H1 (cell line): ENCODE results near the gene POLL. TPM values are rescaled to one million over a fixed set of nuclear protein-coding genes. Genes with fewer than 3 reads are reported as not detected.
"Not testable (repeated sequence)": the region's sequence is repeated elsewhere in the genome, so short reads cannot be mapped to it uniquely, and the experiment has no call there.

Experiments used
- CTCF ChIA-PET: fragments of 300-600 bp; sonication (Branson Sonifier 250); formaldehyde crosslinking; loops from one replicate; lab custom pipeline; 2021; ENCODE audit not compliant: partially characterized antibody; lab: Charles Lee
- POLR2A ChIA-PET: fragments of 300-600 bp; sonication (Branson Sonifier 250); formaldehyde crosslinking; loops from one replicate; lab custom pipeline; 2021; ENCODE audit warnings: inconsistent platforms; ENCODE audit not compliant: partially characterized antibody; lab: Charles Lee
- DNase-seq, 2 experiments: peaks; one replicate each; pipeline versions ENCODE4 v3.0.0 to v3.0.0-alpha.2; 2010 to 2022; ENCODE audit warnings: low spot score in 2 of 2, low read depth in 1 of 2, mixed read lengths in 1 of 2
- FAIRE-seq: peaks from 2 replicates; lab custom pipeline; 2011; peaks lifted over from hg19 to GRCh38; lab: Jason Lieb, UNC
- H2AFZ ChIP-seq: 2 replicates; pipeline ENCODE4 v1.8.1; 2012; ENCODE audit warnings: low read length, inconsistent platforms
- H2AK5ac ChIP-seq: 2 replicates; pipeline ENCODE4 v1.6.1; 2013; ENCODE audit warnings: low read depth, low read length
- H2BK120ac ChIP-seq: replicated peaks from 2 replicates; pipeline ENCODE3; 2013; ENCODE audit warnings: low read depth, low read length, inconsistent platforms
- H2BK12ac ChIP-seq: 2 replicates; pipeline ENCODE4 v1.6.1; 2013; ENCODE audit warnings: low read depth, low read length
- H2BK15ac ChIP-seq: 2 replicates; pipeline ENCODE4 v1.6.1; 2013; ENCODE audit warnings: low read length
- H2BK20ac ChIP-seq: 2 replicates; pipeline ENCODE4 v1.6.1; 2013; ENCODE audit warnings: low read length
- H2BK5ac ChIP-seq: 2 replicates; pipeline ENCODE4 v1.6.1; 2013; ENCODE audit warnings: low read depth, low read length
- H3K14ac ChIP-seq: 2 replicates; pipeline ENCODE4 v1.6.1; 2013; ENCODE audit warnings: inconsistent platforms; ENCODE audit not compliant: insufficient read length
- H3K18ac ChIP-seq: 2 replicates; pipeline ENCODE4 v1.6.1; 2013; ENCODE audit warnings: low read length; ENCODE audit errors: extremely low read depth
- H3K23ac ChIP-seq: 2 replicates; pipeline ENCODE4 v1.6.1; 2013; ENCODE audit warnings: inconsistent platforms; ENCODE audit not compliant: insufficient read length
- H3K23me2 ChIP-seq: 2 replicates; pipeline ENCODE4 v1.6.1; 2013; ENCODE audit warnings: low read depth, low read length
- H3K27ac ChIP-seq: 2 replicates; pipeline ENCODE4 v1.6.1; 2011; ENCODE audit warnings: low read depth, low read length, inconsistent platforms
- H3K27me3 ChIP-seq, 4 experiments: replicated peaks in 1 of 4; 1 replicate in 1 of 4; 2 replicates in 3 of 4; pipeline versions ENCODE4 v1.6.1 to v1.8.1; 2011 to 2013; ENCODE audit warnings: low read length in 3 of 4, mild to moderate bottlenecking in 3 of 4, inconsistent platforms in 2 of 4, mixed read lengths in 2 of 4, moderate library complexity in 1 of 4; ENCODE audit not compliant: control insufficient read depth in 3 of 4, insufficient read depth in 3 of 4; ENCODE audit errors: extremely low read depth in 1 of 4
- H3K36me3 ChIP-seq, 4 experiments: 2 replicates each; pipeline versions ENCODE4 v1.6.1 to v1.8.1; 2011 to 2013; ENCODE audit warnings: mild to moderate bottlenecking in 4 of 4, low read length in 3 of 4, moderate library complexity in 2 of 4, control low read depth in 1 of 4, inconsistent platforms in 1 of 4; ENCODE audit not compliant: insufficient read depth in 4 of 4, control insufficient read depth in 2 of 4
- H3K4ac ChIP-seq: replicated peaks from 2 replicates; pipeline ENCODE3; 2013; ENCODE audit warnings: low read length, low read depth, mixed read lengths, inconsistent platforms; ENCODE audit not compliant: insufficient read length
- H3K4me1 ChIP-seq, 4 experiments: replicated peaks in 1 of 4; 1 replicate in 1 of 4; 2 replicates in 3 of 4; pipeline versions ENCODE4 v1.6.1 to v1.8.1; 2011 to 2013; ENCODE audit warnings: low read length in 3 of 4, inconsistent platforms in 2 of 4, mixed read lengths in 1 of 4; ENCODE audit not compliant: insufficient read depth in 4 of 4, control insufficient read depth in 3 of 4
- H3K4me2 ChIP-seq, 2 experiments: 2 replicates each; pipeline versions ENCODE4 v1.6.1 to v1.8.1; 2011 to 2013; ENCODE audit warnings: low read depth in 2 of 2, low read length in 2 of 2, control low read depth in 1 of 2, inconsistent platforms in 1 of 2, mild to moderate bottlenecking in 1 of 2; ENCODE audit not compliant: insufficient read depth in 1 of 2
- H3K4me3 ChIP-seq, 4 experiments: fragments of 200-600, 300-600 bp in 1 of 4; sonication (generic), shearing (Covaris generic), sonication (Bioruptor Twin) in 1 of 4; 2 replicates each; pipeline versions ENCODE4 v1.5.1 to v1.8.1; 2011 to 2016; ENCODE audit warnings: low read length in 4 of 4, low read depth in 3 of 4, control low read depth in 2 of 4, inconsistent platforms in 2 of 4, mild to moderate bottlenecking in 2 of 4, mixed read lengths in 1 of 4, moderate library complexity in 1 of 4; ENCODE audit not compliant: insufficient read depth in 2 of 4; ENCODE audit errors: extremely low read depth in 1 of 4
- H3K56ac ChIP-seq: replicated peaks from 2 replicates; pipeline ENCODE3; 2013; ENCODE audit warnings: low read depth, mild to moderate bottlenecking, mixed read lengths, low read length, inconsistent platforms; ENCODE audit not compliant: insufficient read length
- H3K79me1 ChIP-seq: 2 replicates; pipeline ENCODE4 v1.6.1; 2013; ENCODE audit warnings: low read depth, low read length, control low read depth
- H3K79me2 ChIP-seq, 2 experiments: 2 replicates each; pipeline versions ENCODE4 v1.6.1 to v1.8.1; 2012 to 2013; ENCODE audit warnings: low read length in 2 of 2, mild to moderate bottlenecking in 2 of 2, inconsistent platforms in 1 of 2; ENCODE audit not compliant: insufficient read depth in 2 of 2, control insufficient read depth in 1 of 2
- H3K9ac ChIP-seq, 4 experiments: replicated peaks in 1 of 4; 1 replicate in 1 of 4; 2 replicates in 3 of 4; pipeline versions ENCODE4 v1.6.1 to v1.8.1; 2011 to 2013; ENCODE audit warnings: low read depth in 3 of 4, low read length in 3 of 4, control low read depth in 2 of 4, mild to moderate bottlenecking in 2 of 4, moderate library complexity in 2 of 4, inconsistent platforms in 1 of 4; ENCODE audit errors: extremely low read depth in 1 of 4
- H3K9me3 ChIP-seq, 2 experiments: 2 replicates each; pipeline versions ENCODE4 v1.6.1 to v1.8.1; 2012 to 2013; ENCODE audit warnings: mild to moderate bottlenecking in 2 of 2, moderate library complexity in 2 of 2, control low read depth in 1 of 2, inconsistent platforms in 1 of 2, low read depth in 1 of 2, low read length in 1 of 2, mixed read lengths in 1 of 2; ENCODE audit not compliant: insufficient read depth in 2 of 2
- H4K20me1 ChIP-seq, 2 experiments: replicated peaks in 1 of 2; 2 replicates each; pipeline versions ENCODE3 to v1.8.1; 2011 to 2013; ENCODE audit warnings: inconsistent platforms in 2 of 2, low read length in 2 of 2, mild to moderate bottlenecking in 1 of 2; ENCODE audit not compliant: insufficient read depth in 2 of 2, control insufficient read depth in 1 of 2
- H4K5ac ChIP-seq: 2 replicates; pipeline ENCODE4 v1.6.1; 2013; ENCODE audit warnings: low read length, low read depth, mixed read lengths, inconsistent platforms; ENCODE audit not compliant: insufficient read length
- H4K8ac ChIP-seq: 2 replicates; pipeline ENCODE4 v1.8.0; 2013; ENCODE audit warnings: mild to moderate bottlenecking, moderate library complexity, low read length, inconsistent platforms; ENCODE audit not compliant: insufficient read depth; ENCODE audit errors: extremely low read depth
- H4K91ac ChIP-seq: replicated peaks from 2 replicates; pipeline ENCODE3; 2013; ENCODE audit warnings: low read length, mixed read lengths, inconsistent platforms; ENCODE audit not compliant: insufficient read length
- WGBS, 2 experiments: shearing (Covaris generic) in 1 of 2; methylation state at CpG; one replicate each; pipeline versions ENCODE4 v1.1.6 to v1.1.7; 2013 to 2015; ENCODE audit warnings: low lambda C conversion rate in 2 of 2, mixed read lengths in 2 of 2, inconsistent platforms in 1 of 2, low coverage in 1 of 2, missing lambda C conversion rate in 1 of 2; ENCODE audit not compliant: insufficient replicate concordance in 2 of 2, insufficient coverage in 1 of 2, insufficient read length in 1 of 2; ENCODE audit errors: extremely low coverage in 1 of 2, missing lambda C conversion rate in 1 of 2; 5-methylcytosine and 5-hydroxymethylcytosine counted together
- polyA plus RNA-seq, 7 experiments: library from polyadenylated mRNA; depleted of rRNA in 3 of 7; stranded (reverse) in 5 of 7; unstranded in 2 of 7; fragments of >200 nt in 5 of 7; fragments of 200-250 nt in 2 of 7; gene quantifications; 1 replicate in 5 of 7; 2 replicates in 1 of 7; 4 replicates in 1 of 7; pipeline versions ENCODE4 v1.2.1 to v1.2.3, GENCODE V29; 2011 to 2013; ENCODE audit warnings: missing spikeins in 2 of 7, mixed read lengths in 2 of 7
- total RNA-seq: library from RNA; stranded (reverse); fragmentation: NEBNext Ultra II Directional; extraction: Animal tissue kit (Norgen Biotek cat#: 25700); gene quantifications from 2 replicates; pipeline ENCODE4 v1.2.1, GENCODE V29; 2021

POLL gene
- total and polyA plus RNA-seq, 2 of the 8 experiments (the other 6 are each of a cell fraction or from before 2014, with no cell fraction given), result 26.1 to 45.9 TPM

- H3K18ac ChIP-seq, H2BK5ac ChIP-seq, POLR2A ChIA-PET, H3K23ac ChIP-seq, H2BK120ac ChIP-seq, H4K91ac ChIP-seq, H3K27ac ChIP-seq, H4K5ac ChIP-seq, H3K4ac ChIP-seq, DNase-seq, H3K79me1 ChIP-seq, H3K9me3 ChIP-seq, H2BK15ac ChIP-seq, H3K14ac ChIP-seq, H2BK20ac ChIP-seq, H2AK5ac ChIP-seq, H3K27me3 ChIP-seq, H3K79me2 ChIP-seq, H3K9ac ChIP-seq, H3K4me1 ChIP-seq, FAIRE-seq, H4K8ac ChIP-seq, H3K56ac ChIP-seq, H3K23me2 ChIP-seq, H4K20me1 ChIP-seq, H3K4me2 ChIP-seq, H3K36me3 ChIP-seq, H2AFZ ChIP-seq, H2BK12ac ChIP-seq, H3K4me3 ChIP-seq: not testable (repeated sequence)
- CTCF ChIA-PET, result interaction anchor here (0.6 to 17.3 kb wide), 6 partner anchors 9 to 562 kb away, joined by 3 to 246 read pairs (median 4); partner anchors contain the start of genes NPM3, PDZD7 and SFXN3
- WGBS, 2 experiments, result 94% methylated on average over 2 of the region's 2 CpGs; no CpG with 5 or more reads in 1 of the 2 experiments
Measured at GRCh38 chr10:101593331-101593730, 5.3 kb upstream of the POLL start.
